PC-3 (cell line): Measurements from ENCODE around the gene CEP41. TPM values are rescaled to one million over a fixed set of nuclear protein-coding genes. Genes with fewer than 3 reads are reported as not detected.
A peak's percentile ranks its signal among the peaks of the same experiment; 100 is the strongest.

Experiments
- ATAC-seq: fragments of 200-7000 bp; cut with Tn5 transposase; 2 replicates; pipeline ENCODE4 v1.9.1; 2020; ENCODE audit warnings: mild to moderate bottlenecking, moderate library complexity
- Bru-seq: library from RNA; stranded (reverse); fragments of 400-500 nt; gene quantifications from one replicate; lab custom pipeline; 2021; lab: Mats Ljungman, UMichigan
- BruChase-seq, 2 experiments: library from RNA; stranded (reverse); fragments of 400-500 nt; gene quantifications; one replicate each; lab custom pipeline; 2021; lab: Mats Ljungman, UMichigan
- BruUV-seq: library from RNA; stranded (reverse); fragments of 400-500 nt; replicated peaks from 2 replicates; lab custom pipeline; 2021; lab: Mats Ljungman, UMichigan
- CTCF ChIA-PET: fragments of 300-600 bp; sonication (Branson Sonifier 250); formaldehyde crosslinking; loops from one replicate; lab custom pipeline; 2022; ENCODE audit warnings: antibody characterized with exemption; lab: Charles Lee
- POLR2A ChIA-PET: fragments of 300-600 bp; sonication (Branson Sonifier 250); formaldehyde crosslinking; loops from one replicate; lab custom pipeline; 2022; ENCODE audit warnings: antibody characterized with exemption; ENCODE audit not compliant: unreplicated experiment; lab: Charles Lee
- DNase-seq: peaks from one replicate; pipeline ENCODE4 v3.0.0-alpha.2; 2015
- H2AFZ ChIP-seq: fragments of 300-600 bp; sonication (generic); 2 replicates; pipeline ENCODE4 v1.6.0; 2016; ENCODE audit warnings: antibody characterized with exemption, low read length
- H3F3A ChIP-seq: fragments of 300-600 bp; sonication (generic); one replicate; pipeline ENCODE4 v1.6.0; 2017; ENCODE audit warnings: antibody characterized with exemption, low read length, control low read depth, mild to moderate bottlenecking; ENCODE audit not compliant: unreplicated experiment
- H3K27ac ChIP-seq: fragments of 300-600 bp; sonication (generic); 2 replicates; pipeline ENCODE4 v1.5.1; 2016; ENCODE audit warnings: mild to moderate bottlenecking, low read length
- H3K27me3 ChIP-seq: fragments of 300-600 bp; sonication (generic); 2 replicates; pipeline ENCODE4 v1.6.1; 2016; ENCODE audit warnings: low read length, mixed read lengths
- H3K36me3 ChIP-seq: fragments of 300-600 bp; sonication (generic); 2 replicates; pipeline ENCODE4 v1.6.1; 2016; ENCODE audit warnings: low read depth, mixed run types, low read length, mixed read lengths
- H3K4me1 ChIP-seq: fragments of 300-600 bp; sonication (generic); 2 replicates; pipeline ENCODE4 v1.5.1; 2016; ENCODE audit warnings: low read length; ENCODE audit not compliant: insufficient read depth
- H3K4me2 ChIP-seq: fragments of 300-600 bp; sonication (generic); 2 replicates; pipeline ENCODE4 v1.6.0; 2016; ENCODE audit warnings: low read length
- H3K4me3 ChIP-seq: fragments of 300-600 bp; sonication (generic); 2 replicates; pipeline ENCODE4 v1.5.1; 2016; ENCODE audit warnings: mild to moderate bottlenecking, low read length, mixed read lengths
- H3K79me2 ChIP-seq: fragments of 300-600 bp; sonication (generic); 2 replicates; pipeline ENCODE4 v1.6.1; 2017; ENCODE audit warnings: low read length, mixed read lengths
- H3K9ac ChIP-seq: fragments of 300-600 bp; sonication (generic); 2 replicates; pipeline ENCODE4 v1.6.0; 2016; ENCODE audit warnings: mild to moderate bottlenecking, low read length
- H3K9me2 ChIP-seq: fragments of 300-600 bp; sonication (generic); replicated peaks from 2 replicates; pipeline ENCODE4 v1.6.1; 2016; ENCODE audit warnings: mixed run types, low read length, mixed read lengths
- H3K9me3 ChIP-seq: fragments of 300-600 bp; sonication (generic); 2 replicates; pipeline ENCODE4 v1.6.1; 2016; ENCODE audit warnings: low read length, mixed read lengths
- H4K20me1 ChIP-seq: fragments of 300-600 bp; sonication (generic); 2 replicates; pipeline ENCODE4 v1.6.1; 2016; ENCODE audit warnings: low read length, mixed read lengths
- CTCF ChIP-seq: fragments of 300-600 bp; sonication (generic); conservative IDR thresholded peaks from 2 replicates; pipeline ENCODE4 v1.5.1; 2017; ENCODE audit warnings: antibody characterized with exemption, low read depth, mild to moderate bottlenecking, low read length
- EZH2 ChIP-seq: fragments of 300-600 bp; sonication (generic); IDR thresholded peaks from one replicate; pipeline ENCODE4 v1.6.1; 2017; ENCODE audit warnings: antibody characterized with exemption, mild to moderate bottlenecking, low read length; ENCODE audit not compliant: unreplicated experiment
- EZH2phosphoT487 ChIP-seq: fragments of 300-600 bp; sonication (generic); IDR thresholded peaks from 2 replicates; pipeline ENCODE4 v1.6.1; 2018; ENCODE audit warnings: mild to moderate bottlenecking, antibody characterized with exemption, low read length, borderline replicate concordance
- intact Hi-C: fragments of 100-400 bp; cut with micrococcal nuclease; formaldehyde crosslinking; loops from 2 replicates; pipeline ENCODE4 v1.9.0; 2023
- long read RNA-seq: library from polyadenylated mRNA; unstranded; transcript quantifications from one replicate; pipeline ENCODE4 v2.0.0, GENCODE V29; 2021; ENCODE audit not compliant: unreplicated experiment
- total RNA-seq: library from RNA; depleted of rRNA; stranded (reverse); fragments of >200 nt; gene quantifications from 2 replicates; pipeline ENCODE4 v1.2.3, GENCODE V29; 2014; rRNA removed

The CEP41 gene
- total RNA-seq (10.4 and 10.7 TPM in 2 replicates), Bru-seq, nascent RNA (percentile 60 among the genes with signal in this experiment), BruChase-seq, experiment 1, labeled RNA remaining after a 6-hour chase (percentile 60 among the genes with signal in this experiment), BruChase-seq, experiment 2, labeled RNA remaining after a 2-hour chase (percentile 61 among the genes with signal in this experiment)
- long read RNA-seq, full-length matches to known transcripts = 21 of 36 reads
- long read RNA-seq, partial matches to known transcripts = 5 of 36 reads
- long read RNA-seq, other reads (novel, unspliced or antisense) = 10 of 36 reads

GRCh38 chr7:130440527-130441365 is at the start of gene CEP41:
TSS of gene CEP41 (minus strand) at chr7:130441016. CDS start at chr7:130440966, 50 bp downstream.
- Histone ChIP-seq H3K4me3 (peak within 1 kb of the TSS; percentile 85), H3K4me2 (peak within 1 kb of the TSS; percentile 89), H2AFZ (peak within 1 kb of the TSS; percentile 89), H3K4me1 (peaks cover 15% of the 10 kb centered on the region), H3K79me2 (peaks cover 10% of the 10 kb centered on the region), H3F3A (no peaks in the 10 kb centered on the region), H3K9ac (peak within 1 kb of the TSS; percentile 94), H4K20me1 (no peaks in the 10 kb centered on the region), H3K36me3 (no peaks in the 10 kb centered on the region), H3K27me3 (no peaks in the 10 kb centered on the region), H3K27ac (peak within 1 kb of the TSS; percentile 85), H3K9me3 (no peaks in the 10 kb centered on the region), H3K9me2 (no peaks in the 10 kb centered on the region)
- ChIA-PET CTCF (no interaction called here), POLR2A (interaction anchor here (0.6 to 0.9 kb wide), 3 partner anchors 130 to 1159 kb away, joined by 3 to 4 read pairs (median 3); partner anchors contain the start of gene CPA4)
- ATAC-seq = peak; percentile 99
- no peak for TF ChIP-seq EZH2phosphoT487
- TF ChIP-seq EZH2 = no peak
- TF ChIP-seq CTCF = no peak
- no TSS peak for BruUV-seq
- intact Hi-C loops = loop anchor here (1.0 kb wide), 1 partner anchor 19 kb away; no protein-coding TSS in a partner anchor
- DNase-seq = peak; percentile 98

GRCh38 chr7:130490311-130490791 is 49.5 kb upstream of the CEP41 start:
- POLR2A ChIA-PET = no interaction called here
- no peak overlapping the region for H3K27ac ChIP-seq
- DNase-seq (no peak), ATAC-seq (no peak)
- no TSS peak for BruUV-seq
- H3K9me2 ChIP-seq = no peaks in the 10 kb centered on the region
- no peaks in the 10 kb centered on the region; the same call in 1 of the 2 replicates for H3K36me3 ChIP-seq
- TF ChIP-seq EZH2phosphoT487 = no peak
- intact Hi-C loops = loop anchor here (2.0 kb wide), 1 partner anchor 248 kb away; no protein-coding TSS in a partner anchor
- H2AFZ ChIP-seq = no peak overlapping the region
- no peaks in the 10 kb centered on the region for H4K20me1 ChIP-seq
- peaks cover 14% of the 10 kb centered on the region for H3K4me1 ChIP-seq
- H3K9me3 ChIP-seq = no peaks in the 10 kb centered on the region
- no peaks in the 10 kb centered on the region for H3K27me3 ChIP-seq
- H3K9ac ChIP-seq = no peak overlapping the region
- H3K4me2 ChIP-seq = no peak overlapping the region
- CTCF ChIA-PET = no interaction called here
- H3F3A ChIP-seq = no peaks in the 10 kb centered on the region
- H3K79me2 ChIP-seq = peaks cover 61% of the 10 kb centered on the region
- H3K4me3 ChIP-seq = no peak overlapping the region
